Neutrophil (primary cell): Measurements from ENCODE around the gene RNF224.

Source experiments
- H3K27ac ChIP-seq: fragments of 200-600 bp; sonication (generic); 2 replicates; pipeline ENCODE4 v1.5.1; 2016; ENCODE audit warnings: mild to moderate bottlenecking, moderate library complexity
- H3K27me3 ChIP-seq: fragments of 200-600 bp; sonication (generic); 2 replicates; pipeline ENCODE4 v1.6.0; 2016; ENCODE audit warnings: mild to moderate bottlenecking
- H3K36me3 ChIP-seq: fragments of 200-600 bp; sonication (generic); 2 replicates; pipeline ENCODE4 v1.5.1; 2017
- H3K4me1 ChIP-seq, 2 experiments: fragments of 200-600 bp in 1 of 2; sonication (generic) in 1 of 2; 1 replicate in 1 of 2; 2 replicates in 1 of 2; pipeline versions ENCODE4 v1.5.1 to v1.6.1; 2013 to 2016; ENCODE audit warnings: low read depth in 1 of 2, low read length in 1 of 2, mild to moderate bottlenecking in 1 of 2, moderate library complexity in 1 of 2; ENCODE audit not compliant: control insufficient read depth in 1 of 2, insufficient read depth in 1 of 2
- H3K4me3 ChIP-seq, 2 experiments: fragments of 200-600 bp in 1 of 2; sonication (generic) in 1 of 2; 1 replicate in 1 of 2; 2 replicates in 1 of 2; pipeline ENCODE4 v1.5.1; 2013 to 2016; ENCODE audit warnings: low read depth in 1 of 2, low read length in 1 of 2, mild to moderate bottlenecking in 1 of 2, moderate library complexity in 1 of 2
- H3K9me3 ChIP-seq: fragments of 200-600 bp; sonication (generic); 2 replicates; pipeline ENCODE4 v1.5.1; 2016
- CTCF ChIP-seq: fragments of 200-600 bp; sonication (generic); IDR thresholded peaks from 2 replicates; pipeline ENCODE4 v1.5.1; 2016; ENCODE audit warnings: antibody characterized with exemption

Gene RNF224

DNA sequence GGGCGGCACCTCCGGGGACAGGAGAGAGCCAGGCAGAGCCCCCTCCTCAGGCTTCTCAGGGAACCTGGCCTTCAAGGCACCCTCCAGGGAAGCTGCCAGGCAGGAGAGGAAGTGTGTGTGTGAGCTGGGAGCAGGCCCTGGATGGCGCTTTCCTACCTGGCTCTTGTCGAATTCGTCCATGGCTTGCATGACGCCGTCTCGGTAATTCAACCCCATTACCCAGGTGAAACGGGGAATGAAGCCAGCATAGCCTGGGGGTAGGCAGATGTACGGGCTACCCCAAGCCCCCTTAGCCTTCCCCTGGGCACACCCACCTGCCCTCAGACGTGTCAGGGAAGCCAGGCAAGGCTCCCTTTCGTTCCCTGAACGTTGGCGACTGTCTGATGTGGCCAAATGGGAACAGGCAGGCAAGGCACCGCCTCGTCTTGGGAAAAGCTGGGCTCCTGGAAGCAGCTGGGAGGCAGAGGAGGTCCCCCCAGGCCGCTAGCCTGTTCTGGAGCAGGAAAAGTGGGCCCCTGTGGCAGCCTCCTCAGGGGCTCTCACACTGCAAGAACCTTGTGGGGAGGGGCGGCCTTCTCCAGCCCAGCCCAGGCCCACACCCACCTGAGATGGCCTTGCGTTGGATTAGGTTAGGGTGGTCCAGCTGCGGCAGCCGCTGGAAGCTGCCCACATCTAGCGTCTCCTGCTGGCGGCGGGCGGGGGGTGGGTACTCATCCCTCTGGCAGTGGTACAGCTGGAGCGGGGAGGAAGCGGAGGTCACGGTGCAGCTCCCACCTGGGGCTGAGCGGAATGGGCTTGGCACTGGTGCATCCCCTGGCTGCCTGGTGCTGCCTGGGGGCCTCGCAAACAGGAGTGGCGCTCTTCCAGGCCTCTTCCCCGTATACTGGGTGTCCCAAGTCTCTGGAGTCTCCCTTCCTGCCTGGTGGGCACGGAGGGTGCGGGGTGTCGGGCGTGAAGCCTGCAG lies 17.5 kb downstream of the RNF224 start:
- H3K4me1 ChIP-seq, result peaks cover 34 to 35% of the 10 kb centered on the region in 2 experiments
- no peak for TF ChIP-seq CTCF
- H3K4me3 ChIP-seq, result no peak overlapping the region
- no peaks in the 10 kb centered on the region for H3K9me3 ChIP-seq
- peaks cover 23% of the 10 kb centered on the region for H3K36me3 ChIP-seq
- H3K27ac ChIP-seq, result peak overlapping the region; percentile 36
- no peaks in the 10 kb centered on the region for H3K27me3 ChIP-seq

- TF ChIP-seq CTCF, result no peak
- Histone ChIP-seq H3K27ac (no peak overlapping the region), H3K36me3 (peaks cover 23% of the 10 kb centered on the region), H3K4me3 (no peak overlapping the region), H3K27me3 (no peaks in the 10 kb centered on the region), H3K9me3 (no peaks in the 10 kb centered on the region), H3K4me1 (peaks cover 28 to 29% of the 10 kb centered on the region in 2 experiments)
Measured at GRCh38 chr9:137245450-137246421, 18.4 kb downstream of the RNF224 start.

DNA sequence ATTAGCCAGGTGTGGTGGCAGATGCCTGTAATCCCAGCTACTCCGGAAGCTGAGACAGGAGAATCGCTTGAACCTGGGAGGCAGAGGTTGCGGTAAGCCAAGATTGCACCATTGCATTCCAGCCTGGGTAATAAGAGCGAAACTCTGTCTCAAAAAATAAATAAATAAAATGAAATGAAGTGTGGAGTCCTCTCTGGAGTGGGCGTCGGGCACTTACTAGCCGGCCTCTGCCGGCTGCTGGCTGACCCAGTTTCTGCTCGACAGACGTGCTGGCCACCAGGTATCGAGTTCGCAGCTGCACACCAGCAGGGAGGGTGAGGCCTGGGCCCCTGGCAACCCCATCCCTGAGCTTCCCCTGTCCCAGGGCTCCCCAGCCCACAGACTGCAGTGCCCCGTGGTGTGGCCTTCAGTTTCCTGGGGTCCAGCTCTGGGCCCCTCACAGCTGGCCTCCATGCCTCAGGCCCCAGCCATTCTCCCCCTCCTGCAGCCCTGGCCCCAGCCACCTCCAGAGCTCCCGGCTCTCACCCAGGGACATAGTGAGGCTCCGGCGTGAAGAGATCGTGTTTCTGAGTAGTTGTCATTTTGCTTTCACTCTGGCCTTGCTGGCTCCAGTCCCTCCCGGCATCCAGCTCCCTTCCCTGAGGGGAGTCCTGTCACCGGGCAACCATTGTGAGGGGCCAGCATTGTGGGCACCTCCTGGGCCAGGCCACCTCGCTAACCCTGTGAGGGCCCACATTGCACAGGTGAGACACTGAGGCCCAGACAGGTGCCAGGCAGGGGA lies 20.0 kb downstream of the RNF224 start:
- no peak for TF ChIP-seq CTCF
- H3K4me3 ChIP-seq, result no peak overlapping the region
- H3K4me1 ChIP-seq, result peaks cover 21% of the 10 kb centered on the region in 2 experiments
- H3K27ac ChIP-seq, result no peak overlapping the region
- no peaks in the 10 kb centered on the region for H3K27me3 ChIP-seq
- H3K9me3 ChIP-seq, result no peaks in the 10 kb centered on the region
- peaks cover 16% of the 10 kb centered on the region for H3K36me3 ChIP-seq

GRCh38 chr9:137247916-137248175 lies 20.5 kb downstream of the RNF224 start:
- peaks cover 11% of the 10 kb centered on the region for H3K36me3 ChIP-seq
- no peak overlapping the region for H3K4me3 ChIP-seq
- no peaks in the 10 kb centered on the region for H3K9me3 ChIP-seq
- no peaks in the 10 kb centered on the region for H3K27me3 ChIP-seq
- peaks cover 15 to 16% of the 10 kb centered on the region in 2 experiments for H3K4me1 ChIP-seq
- TF ChIP-seq CTCF, result no peak
- H3K27ac ChIP-seq, result no peak overlapping the region
